Measurements from ENCODE around the gene C17orf67.

GRCh38 chr17:56781906-56782305 is 51.8 kb downstream of the C17orf67 start:
- no peak for TF ChIP-seq EP300 (IDR thresholded peaks at IDR 0.05; ENCODE audit: borderline replicate concordance)
- no peak for TF ChIP-seq TAF1 (IDR thresholded peaks at IDR 0.05; ENCODE audit: low read depth)
- TF ChIP-seq REST (IDR thresholded peaks at IDR 0.05; ENCODE audit: low read depth), result no peak
- TF ChIP-seq, protein P1, sequence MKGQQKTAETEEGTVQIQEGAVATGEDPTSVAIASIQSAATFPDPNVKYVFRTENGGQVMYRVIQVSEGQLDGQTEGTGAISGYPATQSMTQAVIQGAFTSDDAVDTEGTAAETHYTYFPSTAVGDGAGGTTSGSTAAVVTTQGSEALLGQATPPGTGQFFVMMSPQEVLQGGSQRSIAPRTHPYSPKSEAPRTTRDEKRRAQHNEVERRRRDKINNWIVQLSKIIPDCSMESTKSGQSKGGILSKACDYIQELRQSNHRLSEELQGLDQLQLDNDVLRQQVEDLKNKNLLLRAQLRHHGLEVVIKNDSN (IDR thresholded peaks at IDR 0.05), result no peak
- TF ChIP-seq CEBPB (IDR thresholded peaks at IDR 0.05), result no peak
- no peak for TF ChIP-seq MAX (IDR thresholded peaks at IDR 0.05)
- no peak for TF ChIP-seq NFIC (IDR thresholded peaks at IDR 0.05)
- no peak for TF ChIP-seq RAD21 (IDR thresholded peaks at IDR 0.05; ENCODE audit: low read depth)
- no peak for TF ChIP-seq YY1 (IDR thresholded peaks at IDR 0.05; ENCODE audit: low read depth)
- no peak for TF ChIP-seq CREB1 (IDR thresholded peaks at IDR 0.05; ENCODE audit: low read depth)
- no peak for TF ChIP-seq TEAD4 (IDR thresholded peaks at IDR 0.05)
- no peak for TF ChIP-seq FOXM1 (IDR thresholded peaks at IDR 0.05; ENCODE audit: borderline replicate concordance, low read depth)
